CD4-positive, CD25-positive, alpha-beta regulatory T cell (primary cell): Measurements from ENCODE around the gene MED20. TPM values are rescaled to one million over a fixed set of nuclear protein-coding genes. Genes with fewer than 3 reads are reported as not detected.

Experiments used
- ATAC-seq, 2 donors: fragments of 150-1000 bp; cut with Tn5 transposase; one replicate each; pipeline ENCODE4 v1.10.0; 2021; ENCODE audit warnings: low read depth in 2 of 2, moderate number of reproducible peaks in 2 of 2, moderate library complexity in 1 of 2
- DNase-seq, 3 donors: peaks; one replicate each; pipeline versions ENCODE4 v3.0.0 to v3.0.0-alpha.2; 2012 to 2022; ENCODE audit warnings: mixed read lengths in 1 of 3
- H3K27ac ChIP-seq: one replicate; pipeline ENCODE4 v1.7.0; 2013; ENCODE audit warnings: mild to moderate bottlenecking, low read length; ENCODE audit not compliant: insufficient read depth, poor library complexity, severe bottlenecking
- H3K27me3 ChIP-seq: one replicate; pipeline ENCODE4 v1.7.0; 2013; ENCODE audit warnings: low read length; ENCODE audit not compliant: control insufficient read depth, insufficient read depth
- H3K36me3 ChIP-seq: one replicate; pipeline ENCODE4 v1.7.0; 2013; ENCODE audit warnings: mild to moderate bottlenecking, low read length, moderate library complexity; ENCODE audit not compliant: control insufficient read depth, insufficient read depth
- H3K4me1 ChIP-seq: 2 replicates; pipeline ENCODE4 v1.7.0; 2013; ENCODE audit warnings: mild to moderate bottlenecking, low read length; ENCODE audit not compliant: insufficient read depth, control insufficient read depth, poor library complexity, severe bottlenecking
- H3K4me3 ChIP-seq: one replicate; pipeline ENCODE4 v1.7.0; 2013; ENCODE audit warnings: low read depth, mild to moderate bottlenecking, low read length, moderate library complexity
- H3K9me3 ChIP-seq, 2 experiments: 1 replicate in 1 of 2; 2 replicates in 1 of 2; pipeline ENCODE4 v1.7.0; 2013; ENCODE audit warnings: low read length in 2 of 2, mild to moderate bottlenecking in 1 of 2, moderate library complexity in 1 of 2; ENCODE audit not compliant: control insufficient read depth in 2 of 2
- H3K27ac Mint-ChIP-seq, 3 donors: one replicate each; pipeline ENCODE4 v1.8.0; 2020 to 2022; ENCODE audit warnings: mild to moderate bottlenecking in 3 of 3, mixed read lengths in 3 of 3, moderate library complexity in 2 of 3
- H3K27me3 Mint-ChIP-seq: one replicate; pipeline ENCODE4 v1.8.0; 2022; ENCODE audit warnings: mild to moderate bottlenecking, mixed read lengths
- H3K36me3 Mint-ChIP-seq: one replicate; pipeline ENCODE4 v1.8.0; 2020; ENCODE audit warnings: mixed read lengths
- H3K4me1 Mint-ChIP-seq, 4 donors: one replicate each; pipeline ENCODE4 v1.8.0; 2020 to 2022; ENCODE audit warnings: mixed read lengths in 4 of 4, mild to moderate bottlenecking in 1 of 4
- H3K4me3 Mint-ChIP-seq, 4 donors: one replicate each; pipeline ENCODE4 v1.8.0; 2020 to 2022; ENCODE audit warnings: mild to moderate bottlenecking in 4 of 4, mixed read lengths in 4 of 4, moderate library complexity in 3 of 4
- H3K9me3 Mint-ChIP-seq, 7 donors: one replicate each; pipeline ENCODE4 v1.8.0; 2020 to 2022; ENCODE audit warnings: mixed read lengths in 7 of 7, mild to moderate bottlenecking in 3 of 7, moderate library complexity in 2 of 7
- polyA plus RNA-seq, 4 donors: library from polyadenylated mRNA; unstranded; fragments of 300-500 nt; fragmentation: Illumina TruSeq; gene quantifications; one replicate each; pipeline ENCODE4 v1.2.3, GENCODE V29; 2021
- total RNA-seq: library from RNA; stranded (reverse); gene quantifications from one replicate; pipeline ENCODE4 v1.2.3, GENCODE V29; 2022

MED20 gene
- total and polyA plus RNA-seq, 5 donors from 2014 or later: 3.0 to 7.9 (median 5.8) TPM

DNA sequence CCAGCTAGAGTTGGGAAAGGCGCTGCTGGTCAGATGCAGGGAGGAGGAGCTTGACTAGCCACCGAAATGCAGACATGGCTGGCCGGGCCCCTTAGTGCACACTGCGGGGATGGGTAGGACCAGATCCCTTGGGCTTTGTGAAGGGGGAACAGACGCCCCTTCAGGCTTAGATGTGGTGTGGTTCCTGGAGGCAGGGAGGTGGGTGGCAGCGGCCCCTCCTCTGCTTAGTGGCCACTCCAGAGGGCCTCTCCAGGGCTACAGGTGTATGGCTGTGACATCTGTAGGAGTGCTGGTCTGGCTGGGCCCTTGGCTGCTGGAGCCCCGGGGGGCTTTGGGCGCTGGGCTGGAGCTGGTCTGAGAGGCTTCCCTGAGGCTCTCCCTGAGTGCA, 14.7 kb upstream of the MED20 start:
- peaks cover 58% of the 10 kb centered on the region for H3K36me3 ChIP-seq
- no peak for ATAC-seq
- H3K9me3 Mint-ChIP-seq: no peaks in the 10 kb centered on the region
- H3K4me3 Mint-ChIP-seq: peak overlapping the region in 3 of 4 donors; percentile 75 to 95 (median 95)
- H3K27ac Mint-ChIP-seq: peak overlapping the region; percentile 52 to 96 (median 83)
- DNase-seq: no peak
- peaks cover 31% of the 10 kb centered on the region for H3K36me3 Mint-ChIP-seq
- peaks cover 57% of the 10 kb centered on the region for H3K4me1 ChIP-seq
- no peaks in the 10 kb centered on the region for H3K27me3 Mint-ChIP-seq
- H3K27me3 ChIP-seq: no peaks in the 10 kb centered on the region
- no peak overlapping the region for H3K4me3 ChIP-seq
- H3K27ac ChIP-seq: peak overlapping the region; percentile 76
- peaks cover 13 to 75% (median 55%) of the 10 kb centered on the region in 4 donors for H3K4me1 Mint-ChIP-seq
- no peaks in the 10 kb centered on the region for H3K9me3 ChIP-seq

DNA sequence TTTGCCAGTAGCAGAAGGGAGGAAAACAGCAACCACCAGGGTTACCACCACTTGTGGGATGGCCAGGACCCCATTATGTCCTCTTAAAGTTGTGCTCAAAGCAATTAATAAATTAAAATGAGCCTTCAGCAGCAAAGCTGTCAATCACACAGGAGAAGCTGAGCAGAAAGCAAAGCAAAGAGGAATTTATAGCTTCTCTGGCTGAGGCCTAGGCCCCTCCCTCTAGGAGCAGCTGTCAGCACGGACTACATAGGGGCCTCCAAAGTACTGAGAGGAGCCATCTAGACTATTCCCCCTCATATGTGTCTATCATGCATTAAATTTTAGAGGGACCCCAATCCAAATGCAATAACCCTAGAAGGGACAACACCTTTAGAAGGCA, 14.2 kb upstream of the MED20 start:
- H3K27me3 Mint-ChIP-seq: no peaks in the 10 kb centered on the region
- ATAC-seq (no peak), DNase-seq (no peak)
- H3K4me3 Mint-ChIP-seq: peak overlapping the region in 2 of 4 donors; percentile 35 to 75
- H3K27ac ChIP-seq: peak overlapping the region; percentile 76
- H3K4me1 ChIP-seq: peaks cover 52% of the 10 kb centered on the region
- no peak overlapping the region for H3K4me3 ChIP-seq
- peaks cover 31% of the 10 kb centered on the region for H3K36me3 Mint-ChIP-seq
- no peaks in the 10 kb centered on the region for H3K27me3 ChIP-seq
- H3K4me1 Mint-ChIP-seq: peaks cover 13 to 70% (median 51%) of the 10 kb centered on the region in 4 donors
- H3K9me3 Mint-ChIP-seq: no peaks in the 10 kb centered on the region
- H3K9me3 ChIP-seq: no peaks in the 10 kb centered on the region
- peaks cover 63% of the 10 kb centered on the region for H3K36me3 ChIP-seq
- peak overlapping the region in 1 of 3 donors; percentile 96 for H3K27ac Mint-ChIP-seq

DNA sequence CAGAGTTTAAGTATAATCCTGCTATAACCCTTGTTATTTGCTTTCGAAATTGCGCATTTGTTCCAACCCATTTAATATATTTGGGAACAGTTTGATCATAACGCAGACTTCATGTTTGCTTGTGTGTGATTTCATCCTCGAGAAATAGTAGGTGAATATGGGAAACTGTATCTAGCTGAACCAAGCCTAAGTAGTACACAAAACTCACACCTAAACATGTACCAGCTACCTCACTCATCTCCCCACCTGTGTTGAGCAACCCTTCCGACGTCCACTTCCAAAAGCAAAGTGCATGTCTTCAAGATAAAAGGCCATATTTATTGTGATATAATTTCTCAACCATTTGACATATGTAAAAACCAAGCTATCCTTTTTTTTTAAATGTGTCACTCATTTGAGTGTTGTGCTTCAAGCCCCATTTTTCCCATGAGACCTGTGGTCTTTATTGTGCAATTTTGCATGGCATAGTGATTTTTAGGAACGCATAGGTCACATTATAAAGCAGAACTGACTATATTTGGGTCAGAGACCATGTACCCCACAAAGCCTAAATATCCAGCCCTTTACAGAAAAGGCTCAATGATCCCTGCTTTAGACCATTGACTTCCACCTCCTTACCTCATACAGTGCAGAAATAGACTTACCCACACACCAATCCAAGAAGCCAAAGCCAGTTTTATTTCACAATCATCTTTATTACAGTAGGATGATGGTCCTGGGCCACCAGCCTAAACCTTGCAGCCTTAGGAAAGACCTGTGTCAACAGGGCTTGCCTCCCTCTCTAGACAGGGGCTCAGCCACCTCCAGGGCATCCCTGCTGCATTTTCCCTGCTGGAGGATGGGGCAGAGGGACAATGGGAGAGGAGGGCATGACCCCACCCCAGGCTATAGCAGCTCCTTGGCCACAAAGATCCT, 13.6 kb upstream of the MED20 start:
- no peaks in the 10 kb centered on the region for H3K9me3 ChIP-seq
- no peaks in the 10 kb centered on the region for H3K27me3 Mint-ChIP-seq
- DNase-seq: no peak
- ATAC-seq: no peak
- peaks cover 13 to 64% (median 46%) of the 10 kb centered on the region in 4 donors for H3K4me1 Mint-ChIP-seq
- peaks cover 46% of the 10 kb centered on the region for H3K4me1 ChIP-seq
- peak overlapping the region; percentile 47 to 96 (median 66) for H3K27ac Mint-ChIP-seq
- no peaks in the 10 kb centered on the region for H3K9me3 Mint-ChIP-seq
- H3K4me3 ChIP-seq: no peak overlapping the region
- H3K36me3 ChIP-seq: peaks cover 69% of the 10 kb centered on the region
- H3K27ac ChIP-seq: peak overlapping the region; percentile 76
- no peaks in the 10 kb centered on the region for H3K27me3 ChIP-seq
- peak overlapping the region in 2 of 4 donors; percentile 35 to 75 for H3K4me3 Mint-ChIP-seq
- H3K36me3 Mint-ChIP-seq: peaks cover 31% of the 10 kb centered on the region

DNA sequence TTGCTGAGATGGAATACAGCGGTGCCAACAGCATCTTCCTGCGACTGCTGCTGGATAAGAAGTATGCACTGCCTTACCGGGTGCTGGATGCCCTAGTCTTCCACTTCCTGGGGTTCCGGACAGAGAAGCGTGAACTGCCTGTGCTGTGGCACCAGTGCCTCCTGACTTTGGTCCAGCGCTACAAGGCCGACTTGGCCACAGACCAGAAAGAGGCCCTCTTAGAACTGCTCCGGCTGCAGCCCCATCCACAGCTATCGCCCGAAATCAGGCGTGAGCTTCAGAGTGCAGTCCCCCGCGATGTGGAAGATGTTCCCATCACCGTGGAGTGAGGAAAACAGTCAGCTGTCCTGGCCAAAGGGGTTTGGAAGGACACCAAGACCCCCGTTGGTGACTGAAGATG, 11.4 kb upstream of the MED20 start:
- Histone ChIP-seq H3K27ac (no peak overlapping the region), H3K27me3 (no peaks in the 10 kb centered on the region), H3K36me3 (peaks cover 90% of the 10 kb centered on the region), H3K9me3 (no peaks in the 10 kb centered on the region), H3K4me1 (peaks cover 24% of the 10 kb centered on the region), H3K4me3 (no peak overlapping the region)
- Mint-ChIP-seq H3K4me3 (peak overlapping the region in 3 of 4 donors; percentile 21 to 48 (median 46)), H3K9me3 (no peaks in the 10 kb centered on the region), H3K4me1 (peaks cover 4 to 45% (median 35%) of the 10 kb centered on the region in 4 donors), H3K36me3 (peaks cover 31% of the 10 kb centered on the region), H3K27ac (peak overlapping the region; percentile 15 to 73 (median 64)), H3K27me3 (no peaks in the 10 kb centered on the region)
- ATAC-seq: no peak
- no peak for DNase-seq

DNA sequence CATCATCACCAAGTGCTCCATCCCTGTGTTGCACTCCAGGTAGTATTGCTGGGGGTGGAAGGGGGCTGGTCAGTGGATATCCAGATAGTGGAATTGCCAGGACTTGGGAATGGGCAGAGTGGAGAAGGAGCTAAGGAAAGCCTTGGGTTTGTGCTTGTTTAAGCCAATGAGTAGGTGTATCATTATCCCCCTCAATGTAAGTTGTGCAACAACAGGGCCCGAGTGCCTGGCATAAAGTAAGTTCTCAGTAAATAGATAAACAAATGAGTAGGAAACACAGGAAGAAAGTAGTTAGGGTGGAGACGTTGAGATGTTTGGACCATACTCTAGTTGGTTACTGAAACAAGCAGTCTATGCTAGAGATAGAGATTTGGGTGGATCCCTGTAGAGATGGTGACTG, 10.9 kb upstream of the MED20 start:
- DNase-seq (no peak), ATAC-seq (no peak)
- H3K9me3 Mint-ChIP-seq: no peaks in the 10 kb centered on the region
- peak overlapping the region; percentile 3 to 64 (median 39) for H3K27ac Mint-ChIP-seq
- no peaks in the 10 kb centered on the region for H3K9me3 ChIP-seq
- H3K4me1 Mint-ChIP-seq: peaks cover 4 to 43% (median 30%) of the 10 kb centered on the region in 4 donors
- H3K36me3 Mint-ChIP-seq: peaks cover 34% of the 10 kb centered on the region
- no peak overlapping the region for H3K27ac ChIP-seq
- peak overlapping the region in 2 of 4 donors; percentile 21 to 46 for H3K4me3 Mint-ChIP-seq
- H3K27me3 ChIP-seq: no peaks in the 10 kb centered on the region
- H3K4me1 ChIP-seq: peaks cover 18% of the 10 kb centered on the region
- peaks cover 89% of the 10 kb centered on the region for H3K36me3 ChIP-seq
- no peak overlapping the region for H3K4me3 ChIP-seq
- H3K27me3 Mint-ChIP-seq: no peaks in the 10 kb centered on the region

DNA sequence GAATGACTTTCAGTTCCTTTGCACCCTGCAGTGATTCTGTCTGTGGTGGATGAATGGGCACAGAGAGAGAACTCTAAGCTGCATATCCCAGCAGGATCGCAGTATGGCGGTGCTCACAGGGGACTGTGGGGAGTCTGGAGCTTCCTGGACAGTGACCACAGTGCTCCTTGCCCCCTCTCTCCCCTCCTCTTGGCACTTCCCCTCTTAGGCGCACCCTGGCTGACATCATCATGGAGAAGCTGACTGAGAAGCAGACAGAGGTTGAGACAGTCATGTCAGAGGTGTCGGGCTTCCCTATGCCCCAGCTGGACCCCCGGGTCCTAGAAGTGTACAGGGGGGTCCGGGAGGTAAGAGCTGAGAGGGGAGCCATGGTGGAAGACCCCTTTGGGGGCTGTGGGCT, 9.0 kb upstream of the MED20 start:
- Histone ChIP-seq H3K27ac (no peak overlapping the region), H3K27me3 (no peaks in the 10 kb centered on the region), H3K4me1 (no peaks in the 10 kb centered on the region), H3K36me3 (peaks cover 75% of the 10 kb centered on the region), H3K4me3 (no peak overlapping the region), H3K9me3 (no peaks in the 10 kb centered on the region)
- ATAC-seq (no peak), DNase-seq (no peak)
- Mint-ChIP-seq H3K27ac (peak overlapping the region in 1 of 3 donors; percentile 56), H3K36me3 (peaks cover 31% of the 10 kb centered on the region), H3K27me3 (no peaks in the 10 kb centered on the region), H3K4me3 (no peak overlapping the region), H3K4me1 (peaks cover 0 to 30% (median 19%) of the 10 kb centered on the region in 4 donors), H3K9me3 (no peaks in the 10 kb centered on the region)

DNA sequence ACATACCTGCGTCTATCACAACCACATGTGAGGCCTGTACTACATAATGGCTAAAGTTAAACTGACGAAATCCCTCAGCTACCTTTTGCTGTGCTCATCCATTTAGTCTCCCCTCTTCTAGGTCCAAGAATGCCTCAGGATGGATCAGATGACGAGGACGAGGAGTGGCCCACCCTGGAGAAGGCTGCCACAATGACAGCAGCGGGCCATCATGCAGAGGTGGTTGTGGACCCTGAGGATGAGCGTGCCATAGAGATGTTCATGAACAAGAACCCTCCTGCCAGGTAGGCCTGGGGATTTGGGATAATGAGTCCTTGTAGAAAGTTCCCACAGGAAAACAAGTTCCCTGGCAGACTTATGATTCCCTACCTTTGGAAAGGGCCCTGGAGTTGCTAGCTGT, 6.3 kb upstream of the MED20 start:
- H3K9me3 Mint-ChIP-seq: peaks cover 0 to 1% (median 0%) of the 10 kb centered on the region in 7 donors
- no peaks in the 10 kb centered on the region for H3K27me3 Mint-ChIP-seq
- ATAC-seq: no peak

More for the DNA sequence above, 6.3 kb upstream of the MED20 start:
- Histone ChIP-seq H3K27ac (no peak overlapping the region), H3K9me3 (no peaks in the 10 kb centered on the region), H3K4me1 (peaks cover 11% of the 10 kb centered on the region), H3K36me3 (peaks cover 52% of the 10 kb centered on the region), H3K27me3 (no peaks in the 10 kb centered on the region), H3K4me3 (no peak overlapping the region)
- Mint-ChIP-seq H3K27ac (peak overlapping the region in 1 of 3 donors; percentile 56), H3K36me3 (peaks cover 17% of the 10 kb centered on the region), H3K4me3 (peak overlapping the region in 1 of 4 donors; percentile 28), H3K4me1 (peaks cover 10 to 39% (median 30%) of the 10 kb centered on the region in 4 donors)
- DNase-seq: no peak
